Measurements from ENCODE around the gene GALNT10.

GRCh38 chr5:154209591-154210081, 19.1 kb downstream of the GALNT10 start:
- TF ChIP-seq CTCF (conservative IDR thresholded peaks at IDR 0.05; ENCODE audit: low read depth in 2 of 2) (no peak), ETS1 (IDR thresholded peaks at IDR 0.05) (no peak), REST (IDR thresholded peaks at IDR 0.05; ENCODE audit: unreplicated experiment) (no peak), POLR2AphosphoS5 (IDR thresholded peaks at IDR 0.05; ENCODE audit: low read depth) (no peak)

Data from GM23338 (cell line).